ENCODE data around the gene RNF146.
"Not testable (repeated sequence)": the region's sequence is repeated elsewhere in the genome, so short reads cannot be mapped to it uniquely, and the experiment has no call there.

RNF146 gene, protein sequence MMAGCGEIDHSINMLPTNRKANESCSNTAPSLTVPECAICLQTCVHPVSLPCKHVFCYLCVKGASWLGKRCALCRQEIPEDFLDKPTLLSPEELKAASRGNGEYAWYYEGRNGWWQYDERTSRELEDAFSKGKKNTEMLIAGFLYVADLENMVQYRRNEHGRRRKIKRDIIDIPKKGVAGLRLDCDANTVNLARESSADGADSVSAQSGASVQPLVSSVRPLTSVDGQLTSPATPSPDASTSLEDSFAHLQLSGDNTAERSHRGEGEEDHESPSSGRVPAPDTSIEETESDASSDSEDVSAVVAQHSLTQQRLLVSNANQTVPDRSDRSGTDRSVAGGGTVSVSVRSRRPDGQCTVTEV

GRCh38 chr6:127266178-127266891 lies at the start of gene RNF146:
Gene RNF146, plus strand, starts transcription at chr6:127266864. Its CDS starts 13,475 bp downstream, at chr6:127280339.
- DNase-seq (ENCODE audit: low read depth): peak; percentile 58

GRCh38 chr6:127219869-127220268 lies 46.8 kb upstream of the RNF146 start:
- DNase-seq (ENCODE audit: low read depth): no peak

DNA sequence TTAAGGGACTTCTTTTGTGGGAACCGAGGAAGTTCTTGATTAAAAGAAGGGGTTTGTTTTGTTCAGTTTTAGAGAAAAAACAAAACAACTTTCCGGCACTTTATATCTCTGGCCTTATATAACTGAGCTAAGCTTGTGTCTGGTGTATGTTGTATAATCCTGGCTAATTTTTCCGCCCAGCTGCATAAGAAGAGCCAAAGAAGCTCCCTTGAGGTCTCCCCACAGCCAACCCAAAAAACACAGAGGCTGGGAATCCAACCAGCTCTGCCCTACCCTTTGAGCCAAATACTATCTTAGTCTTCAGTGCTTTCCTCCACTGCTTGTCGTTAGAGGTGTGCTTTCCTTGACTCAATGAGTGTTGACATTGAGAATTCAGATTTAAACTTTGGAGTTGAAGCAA lies 45.5 kb upstream of the RNF146 start:
- no peak for DNase-seq (ENCODE audit: low read depth)

DNA sequence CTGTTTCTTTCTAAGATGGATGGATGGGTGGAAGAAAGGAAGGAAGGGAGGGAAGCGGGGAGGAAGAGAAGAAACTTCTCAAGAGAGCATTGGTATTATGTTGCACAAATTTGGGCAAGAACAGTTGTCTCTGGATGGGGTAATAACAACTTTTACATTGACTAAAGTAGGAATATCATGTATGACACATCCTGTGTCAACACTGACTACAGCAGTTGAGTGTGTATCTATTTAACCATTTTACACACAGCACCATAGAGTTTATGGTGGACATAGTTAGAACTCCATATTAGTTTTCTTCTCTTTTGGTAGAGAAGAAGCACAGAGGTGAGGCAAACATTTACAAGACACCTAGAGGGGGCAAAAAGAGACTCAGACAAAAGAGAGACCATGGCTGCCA lies 44.2 kb upstream of the RNF146 start:
- no peak for DNase-seq (ENCODE audit: low read depth)

GRCh38 chr6:127225497-127225896 lies 41.2 kb upstream of the RNF146 start:
- DNase-seq (ENCODE audit: low read depth): no peak

- DNase-seq (ENCODE audit: low read depth): not testable (repeated sequence)
These were observed 32.8 kb upstream of the RNF146 start for GRCh38 chr6:127233819-127234218.

DNA sequence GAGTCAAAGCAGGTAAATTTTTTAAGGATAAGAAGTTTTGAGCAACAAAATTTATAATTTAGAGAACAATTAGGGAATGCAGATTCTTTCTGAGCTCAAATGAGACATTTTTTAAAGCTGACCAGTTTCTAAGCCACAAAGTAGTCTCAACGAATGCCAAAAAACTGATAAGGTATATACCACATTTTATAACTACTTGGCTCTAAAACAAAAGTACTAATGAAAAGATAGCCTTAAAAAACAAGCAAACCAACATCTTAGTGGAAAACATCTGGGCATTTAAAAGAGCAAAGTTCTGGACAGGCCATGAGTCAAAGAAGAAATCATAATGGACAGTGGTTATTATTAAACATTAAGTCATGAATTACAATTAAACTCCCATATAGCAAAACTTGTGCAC lies 23.2 kb upstream of the RNF146 start:
- no peak for DNase-seq (ENCODE audit: low read depth)

GRCh38 chr6:127247114-127248096 lies 19.3 kb upstream of the RNF146 start:
- DNase-seq (ENCODE audit: low read depth): no peak

DNA sequence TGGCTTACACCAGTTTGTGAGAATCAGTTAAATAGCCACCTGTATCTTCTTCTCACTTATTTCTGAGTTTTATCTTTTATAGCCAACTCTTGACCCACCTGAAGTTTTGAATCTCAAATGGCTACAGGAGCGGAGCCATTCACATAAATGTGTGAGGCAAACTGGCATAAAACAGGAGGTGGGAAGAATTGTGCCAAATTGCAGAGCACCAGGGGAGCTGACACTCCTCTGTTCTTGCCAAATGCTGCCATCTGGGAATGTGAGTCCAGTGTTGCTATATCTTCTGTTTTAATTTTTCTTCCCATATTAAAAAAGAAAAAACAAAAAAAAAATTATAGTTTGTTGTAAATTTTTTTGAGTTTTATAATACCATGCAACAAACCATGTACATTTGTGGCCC lies 17.0 kb upstream of the RNF146 start:
- no peak for DNase-seq (ENCODE audit: low read depth)

DNA sequence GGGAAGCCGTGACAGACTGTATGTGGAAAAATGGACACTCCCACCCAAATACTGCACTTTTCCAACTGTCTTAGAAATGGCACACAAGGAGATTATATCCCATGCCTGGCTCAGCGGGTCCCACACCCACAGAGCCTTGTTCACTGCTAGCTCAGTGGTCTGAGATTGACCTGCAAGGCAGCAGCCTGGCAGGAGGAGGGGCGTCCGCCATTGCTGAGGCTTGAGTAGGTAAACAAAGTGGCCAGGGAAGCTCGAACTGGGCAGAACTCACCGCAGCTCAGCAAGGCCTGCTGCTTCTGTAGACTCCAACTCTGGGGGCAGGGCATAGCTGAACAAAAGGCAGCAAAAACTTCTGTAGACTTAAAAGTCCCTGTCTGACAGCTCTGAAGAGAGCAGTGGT lies 11.4 kb upstream of the RNF146 start:
- DNase-seq (ENCODE audit: low read depth): no peak

GRCh38 chr6:127262896-127263295 lies 3.8 kb upstream of the RNF146 start:
- DNase-seq (ENCODE audit: low read depth): no peak

- DNase-seq (ENCODE audit: low read depth): no peak
These were observed 3.2 kb upstream of the RNF146 start for GRCh38 chr6:127263481-127263880.

- DNase-seq (ENCODE audit: low read depth): peak; percentile 17
These were observed 405 bp downstream of the RNF146 start for GRCh38 chr6:127266892-127267645.

- DNase-seq (ENCODE audit: low read depth): no peak
These were observed 1.3 kb downstream of the RNF146 start for GRCh38 chr6:127267646-127268625.

- DNase-seq (ENCODE audit: low read depth): no peak
These were observed 5.9 kb downstream of the RNF146 start for GRCh38 chr6:127272576-127272975.

GRCh38 chr6:127273499-127273898 lies 6.8 kb downstream of the RNF146 start:
- DNase-seq (ENCODE audit: low read depth): no peak

GRCh38 chr6:127276331-127276730 lies 9.7 kb downstream of the RNF146 start:
- no peak for DNase-seq (ENCODE audit: low read depth)

GRCh38 chr6:127277878-127278843 lies 11.5 kb downstream of the RNF146 start:
- no peak for DNase-seq (ENCODE audit: low read depth)

- DNase-seq (ENCODE audit: low read depth): no peak
These were observed 13.2 kb downstream of the RNF146 start for GRCh38 chr6:127279815-127280214.
